ENCODE results near the gene ARFGAP1.

GRCh38 chr20:63323357-63323981, 50.9 kb downstream of the ARFGAP1 start:
- TF ChIP-seq PPARA (CRISPR knock-in tag; IDR thresholded peaks at IDR 0.05; ENCODE audit: borderline replicate concordance), result no peak
- TF ChIP-seq OSR1 (CRISPR knock-in tag; IDR thresholded peaks at IDR 0.05), result no peak
